Stimulated activated effector memory CD8-positive, alpha-beta T cell treated with anti-CD3 and anti-CD28 coated beads, Interleukin-12 subunit alpha, Interleukin-12 subunit beta, amount 100 ng/mL, for 72 hours (primary cell): ENCODE data around the gene CCDC8.
A peak's percentile ranks its signal among the peaks of the same experiment; 100 is the strongest.
"Not testable (repeated sequence)": the region's sequence is repeated elsewhere in the genome, so short reads cannot be mapped to it uniquely, and the experiment has no call there.

Experiments used
- ATAC-seq: fragments of 150-1000 bp; cut with Tn5 transposase; 2 replicates; pipeline ENCODE4 v1.10.0; 2021
- DNase-seq, 2 donors: peaks; one replicate each; pipeline ENCODE4 v3.0.0; 2021 to 2022; ENCODE audit warnings: low spot score in 2 of 2
- H3K27ac Mint-ChIP-seq: one replicate; pipeline ENCODE4 v1.8.0; 2022; ENCODE audit warnings: mild to moderate bottlenecking, mixed read lengths
- H3K36me3 Mint-ChIP-seq: one replicate; pipeline ENCODE4 v1.8.0; 2022; ENCODE audit warnings: mild to moderate bottlenecking, mixed read lengths
- H3K4me1 Mint-ChIP-seq: one replicate; pipeline ENCODE4 v1.8.0; 2022; ENCODE audit warnings: mixed read lengths
- H3K4me3 Mint-ChIP-seq: one replicate; pipeline ENCODE4 v1.8.0; 2022; ENCODE audit warnings: mild to moderate bottlenecking, mixed read lengths
- H3K9me3 Mint-ChIP-seq: one replicate; pipeline ENCODE4 v1.8.0; 2022; ENCODE audit warnings: mixed read lengths

CCDC8 gene

DNA sequence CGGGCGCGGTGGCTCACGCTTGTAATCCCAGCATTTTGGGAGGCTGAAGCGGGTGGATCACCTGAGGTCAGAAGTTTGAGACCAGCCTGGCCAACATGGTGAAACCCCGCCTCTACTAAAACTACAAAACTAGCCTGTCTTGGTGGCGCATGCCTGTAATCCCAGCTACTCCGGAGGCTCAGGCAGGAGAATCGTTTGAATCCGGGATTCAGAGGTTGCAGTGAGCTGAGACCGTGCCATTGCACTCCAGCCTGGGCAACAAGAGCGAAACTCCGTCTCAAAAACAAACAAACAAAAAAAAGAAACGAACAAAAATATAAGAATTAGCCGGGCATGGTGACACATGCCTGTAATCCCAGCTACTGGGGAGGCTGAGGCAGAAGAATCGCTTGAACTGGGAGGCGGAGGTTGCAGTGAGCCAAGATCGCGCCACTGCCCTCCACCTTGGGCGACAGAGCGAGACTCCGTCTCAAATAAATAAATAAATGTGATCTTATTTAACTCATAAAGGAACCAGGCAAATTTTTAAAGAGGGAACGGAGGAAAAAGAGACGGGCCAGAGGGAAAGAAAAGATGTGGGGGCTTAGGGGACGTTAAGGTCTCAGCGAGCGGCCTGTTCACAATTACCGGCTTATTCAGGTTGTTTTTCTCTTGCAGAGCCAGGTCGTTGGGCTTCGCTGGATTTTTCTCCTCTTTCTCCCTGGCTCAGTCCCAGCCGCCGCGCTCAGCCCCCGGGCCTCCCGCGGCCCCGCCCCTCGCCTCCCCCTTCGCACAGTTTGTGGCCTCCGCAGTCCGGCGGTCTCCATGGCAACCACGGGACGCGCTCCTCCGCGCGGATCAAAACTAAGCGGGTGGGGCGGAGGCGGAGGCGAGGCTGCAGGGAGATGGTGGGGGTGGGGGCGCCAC, 2.7 kb upstream of the CCDC8 start:
- peak; percentile 34 for ATAC-seq
- DNase-seq, result not testable (repeated sequence)

DNA sequence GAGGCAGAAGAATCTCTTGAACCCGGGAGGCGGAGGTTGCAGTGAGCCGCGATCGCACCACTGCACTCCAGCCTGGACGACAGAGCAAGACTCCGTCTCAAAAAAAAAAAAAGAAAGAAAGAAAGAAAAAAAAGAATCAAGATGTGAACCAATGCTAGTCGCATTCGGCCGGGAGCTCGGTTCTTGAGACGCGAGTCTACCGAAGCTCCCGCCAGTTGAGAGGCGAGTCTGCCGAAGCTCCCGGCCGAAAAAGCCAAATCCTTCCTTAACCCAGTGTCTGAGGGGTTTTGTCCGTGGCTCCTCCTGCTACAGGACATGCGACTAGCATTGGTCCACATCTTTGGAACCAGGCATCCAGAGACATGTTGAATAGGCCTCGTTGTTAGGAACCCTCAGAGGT, 1.5 kb upstream of the CCDC8 start:
- H3K27ac Mint-ChIP-seq, ATAC-seq, H3K36me3 Mint-ChIP-seq: not testable (repeated sequence)

More for the DNA sequence above, 2.7 kb upstream of the CCDC8 start:
- H3K36me3 Mint-ChIP-seq, H3K27ac Mint-ChIP-seq, H3K9me3 Mint-ChIP-seq, H3K4me3 Mint-ChIP-seq: not testable (repeated sequence)
- peaks cover 15% of the 10 kb centered on the region for H3K4me1 Mint-ChIP-seq

DNA sequence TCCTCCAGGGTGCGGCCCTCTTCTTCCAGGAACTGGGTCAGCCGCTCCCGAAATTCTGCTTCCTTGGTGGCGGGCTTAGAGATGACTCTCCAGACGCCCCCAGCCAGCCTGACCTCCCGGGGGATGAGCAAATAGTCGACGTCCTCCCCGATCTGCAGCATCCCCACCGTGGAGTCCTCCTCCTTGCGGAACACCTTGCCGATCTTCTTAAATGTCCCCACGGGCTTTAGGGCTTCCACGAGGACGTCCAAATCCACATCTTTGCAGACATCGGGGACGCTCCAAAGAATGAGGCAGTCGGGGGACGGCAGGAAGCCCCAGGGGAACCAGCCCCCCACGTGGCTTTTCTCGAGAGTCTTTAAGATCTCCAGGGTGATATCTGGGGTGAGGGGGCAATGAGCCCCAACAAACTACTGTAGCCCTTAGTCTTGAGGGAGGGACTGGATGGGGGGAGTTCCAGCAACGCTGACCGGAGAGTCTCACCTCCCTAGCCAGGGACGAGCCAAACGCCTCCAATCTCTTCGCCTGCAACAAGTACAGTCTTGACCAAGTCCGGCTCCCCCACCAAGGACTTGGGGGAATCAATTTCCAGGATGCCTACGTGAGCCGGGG, 608 bp downstream of the CCDC8 start:
- no peak for ATAC-seq
- Mint-ChIP-seq H3K4me3 (no peak overlapping the region), H3K4me1 (peaks cover 28% of the 10 kb centered on the region)

More for the DNA sequence above, 1.5 kb upstream of the CCDC8 start:
- H3K4me1 Mint-ChIP-seq, result peaks cover 15% of the 10 kb centered on the region
- not testable (repeated sequence) for H3K9me3 Mint-ChIP-seq, H3K4me3 Mint-ChIP-seq, DNase-seq

DNA sequence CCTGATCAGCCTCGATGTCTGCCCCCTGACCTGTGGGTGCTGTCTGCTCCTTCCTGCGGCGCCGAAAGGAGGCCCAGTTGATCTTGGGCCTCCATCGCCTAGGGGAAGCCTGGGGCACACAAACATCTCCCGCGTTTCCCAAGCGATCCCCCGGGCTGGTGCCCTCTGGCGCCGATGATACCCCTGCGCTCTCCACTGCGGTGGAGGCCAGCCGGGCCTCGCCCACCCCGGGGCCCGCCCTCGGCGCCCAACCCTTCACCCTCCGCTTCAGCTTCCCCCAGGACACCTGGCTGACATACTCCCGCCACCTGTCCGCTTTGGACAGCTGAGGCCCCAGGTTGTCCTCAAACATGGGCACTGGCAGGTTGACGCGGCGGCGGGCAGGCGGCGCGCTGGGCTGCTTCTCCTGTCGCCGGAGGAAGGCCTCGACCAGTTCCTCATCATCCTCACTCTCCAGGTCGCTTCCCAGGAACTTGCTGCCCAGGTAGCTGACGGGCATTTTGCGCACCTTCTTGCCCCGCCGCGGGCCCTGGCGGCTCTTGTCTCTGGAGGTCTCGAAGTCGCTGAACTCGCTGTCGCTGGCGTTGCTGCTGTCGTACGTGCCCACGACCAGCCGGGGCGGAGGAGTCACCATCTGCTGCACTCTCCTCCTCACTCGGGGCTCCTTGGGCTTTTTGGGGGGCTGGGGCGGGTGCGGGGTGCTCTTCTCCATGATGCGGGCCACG, 1.3 kb downstream of the CCDC8 start:
- ATAC-seq (no peak), DNase-seq (no peak)
- Mint-ChIP-seq H3K9me3 (no peaks in the 10 kb centered on the region), H3K4me1 (peaks cover 28% of the 10 kb centered on the region), H3K27ac (no peak overlapping the region), H3K36me3 (no peaks in the 10 kb centered on the region), H3K4me3 (no peak overlapping the region)

More for the DNA sequence above, 608 bp downstream of the CCDC8 start:
- no peaks in the 10 kb centered on the region for H3K36me3 Mint-ChIP-seq
- no peak overlapping the region for H3K27ac Mint-ChIP-seq
- no peaks in the 10 kb centered on the region for H3K9me3 Mint-ChIP-seq
- DNase-seq, result no peak

DNA sequence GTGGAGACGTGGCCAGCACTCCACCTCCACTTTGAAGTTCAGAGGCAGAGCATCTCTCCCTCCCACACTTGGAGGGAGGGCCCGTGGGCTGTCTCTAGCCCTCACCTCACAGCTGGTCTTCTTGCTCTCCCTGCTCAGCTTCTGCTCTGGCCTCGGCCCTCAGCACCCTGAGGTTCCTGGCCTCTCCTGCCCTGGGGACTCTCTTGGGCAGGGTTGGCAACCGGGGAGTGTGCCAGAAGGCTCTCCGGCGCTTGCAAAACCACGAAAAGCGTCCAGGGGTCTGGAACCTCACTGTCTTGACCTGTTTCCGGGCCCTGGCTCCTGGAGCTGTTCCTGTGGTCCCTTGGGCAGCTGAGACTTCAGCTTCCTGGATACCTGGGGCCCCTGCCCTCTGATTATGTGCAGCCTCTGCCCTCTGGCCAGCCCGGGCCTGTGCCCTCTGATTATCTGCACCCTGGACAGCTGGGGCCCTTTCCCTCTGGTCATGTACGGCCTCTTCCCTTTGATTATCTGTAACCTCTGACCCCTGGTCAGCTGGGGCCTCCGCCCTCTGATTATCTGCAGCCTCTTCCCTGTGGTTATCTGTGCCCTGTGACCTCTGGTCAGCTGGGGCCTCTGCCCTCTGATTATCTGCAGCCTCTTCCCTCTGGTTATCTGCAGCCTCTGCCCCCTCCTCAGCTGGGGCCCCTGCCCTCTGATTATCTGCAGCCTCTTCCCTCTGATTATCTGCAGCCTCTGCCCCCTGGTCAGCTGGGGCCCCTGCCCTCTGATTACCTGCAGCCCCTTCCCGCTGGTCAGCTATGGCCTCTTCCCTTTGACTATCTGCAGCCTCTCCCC, 2.1 kb downstream of the CCDC8 start:
- no peak for DNase-seq
- Mint-ChIP-seq H3K27ac (no peak overlapping the region), H3K36me3 (no peaks in the 10 kb centered on the region), H3K4me1 (peaks cover 28% of the 10 kb centered on the region), H3K4me3 (no peak overlapping the region), H3K9me3 (no peaks in the 10 kb centered on the region)
- ATAC-seq, result no peak

DNA sequence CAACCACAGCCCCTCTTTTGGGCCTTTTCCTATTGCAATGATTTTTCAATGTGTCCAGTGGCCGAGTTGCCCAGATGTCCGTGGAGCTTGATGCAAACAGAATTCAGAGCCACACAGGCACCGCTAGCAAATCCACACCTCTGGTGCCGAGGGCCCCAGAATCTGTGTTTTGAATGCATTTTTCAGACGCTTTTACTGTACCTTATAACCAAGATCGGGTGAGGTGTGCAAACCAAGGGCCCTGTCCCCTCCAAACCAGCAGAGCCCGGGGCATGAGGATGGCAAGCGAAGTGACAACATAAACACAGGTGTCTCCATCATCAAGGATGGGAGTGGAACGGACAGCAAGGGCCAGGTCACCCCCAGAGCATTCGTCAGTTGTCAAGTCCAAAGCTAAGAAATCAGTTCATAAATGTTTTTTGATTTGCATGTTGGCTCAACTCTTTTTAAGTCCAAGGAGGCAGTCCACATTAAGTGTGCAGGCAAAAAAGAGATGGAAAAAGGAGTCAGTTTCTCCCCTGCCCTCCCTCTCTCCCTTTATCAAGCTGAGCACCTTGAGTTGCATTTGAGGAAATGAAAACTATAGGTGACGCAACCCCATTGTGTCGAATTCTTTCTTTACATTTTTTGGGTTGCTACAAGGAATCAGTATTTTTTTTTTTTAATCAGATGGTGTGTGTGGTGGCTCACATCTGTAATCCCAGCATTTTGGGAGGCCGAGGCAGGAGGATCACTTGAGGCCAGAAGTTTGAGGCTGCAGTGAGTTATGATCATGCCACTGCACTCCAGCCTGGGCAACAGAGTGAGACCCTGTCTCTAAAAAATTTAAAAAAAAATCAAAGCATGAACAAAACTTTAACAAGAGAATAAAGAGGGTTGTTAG, 2.9 kb downstream of the CCDC8 start:
- peaks cover 28% of the 10 kb centered on the region for H3K4me1 Mint-ChIP-seq
- H3K27ac Mint-ChIP-seq, result no peak overlapping the region
- DNase-seq (no peak), ATAC-seq (no peak)
- no peaks in the 10 kb centered on the region for H3K36me3 Mint-ChIP-seq
- no peak overlapping the region for H3K4me3 Mint-ChIP-seq
- no peaks in the 10 kb centered on the region for H3K9me3 Mint-ChIP-seq

DNA sequence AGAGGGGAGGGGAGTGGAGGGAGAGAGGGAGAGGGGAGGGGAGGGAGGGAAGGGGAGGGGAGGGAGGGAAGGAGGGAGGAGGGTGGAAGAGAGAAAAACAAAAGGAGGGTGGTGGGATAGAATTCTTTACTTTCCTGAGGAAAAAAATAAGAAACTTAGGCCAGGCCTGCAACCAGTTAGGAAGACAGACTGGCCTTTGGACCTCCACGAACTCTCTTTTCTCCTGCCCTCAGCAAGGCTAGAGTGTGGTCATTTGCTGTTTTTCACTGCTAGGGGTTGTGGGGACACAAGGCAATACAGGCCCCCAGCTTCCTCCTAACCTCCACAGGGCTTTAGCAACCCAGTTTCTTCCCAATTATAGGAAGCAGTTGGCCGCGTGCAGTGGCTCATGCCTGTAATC, 4.2 kb downstream of the CCDC8 start:
- no peak for DNase-seq
- ATAC-seq, result no peak
- Mint-ChIP-seq H3K27ac (no peak overlapping the region), H3K4me1 (peaks cover 35% of the 10 kb centered on the region), H3K9me3 (no peaks in the 10 kb centered on the region), H3K4me3 (no peak overlapping the region), H3K36me3 (no peaks in the 10 kb centered on the region)

DNA sequence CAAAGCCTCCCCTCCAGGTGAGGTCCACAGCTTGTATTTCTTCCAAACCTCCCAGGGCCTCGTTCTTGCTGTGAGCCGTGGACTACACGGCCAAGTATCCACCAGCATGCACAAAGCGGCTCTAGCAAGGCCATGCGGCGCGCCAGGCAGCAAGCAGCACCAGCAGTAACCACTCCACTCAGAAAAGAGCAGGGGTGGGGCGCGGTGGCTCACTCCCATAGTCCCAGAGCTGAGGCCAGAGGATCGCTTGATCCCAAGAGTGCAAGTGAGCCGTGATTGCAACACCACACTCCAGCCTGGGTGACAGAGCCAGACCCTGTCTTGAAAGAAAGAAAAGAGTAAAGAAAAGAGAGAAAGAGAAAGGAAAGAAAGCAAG, 4.7 kb downstream of the CCDC8 start:
- DNase-seq, result no peak

DNA sequence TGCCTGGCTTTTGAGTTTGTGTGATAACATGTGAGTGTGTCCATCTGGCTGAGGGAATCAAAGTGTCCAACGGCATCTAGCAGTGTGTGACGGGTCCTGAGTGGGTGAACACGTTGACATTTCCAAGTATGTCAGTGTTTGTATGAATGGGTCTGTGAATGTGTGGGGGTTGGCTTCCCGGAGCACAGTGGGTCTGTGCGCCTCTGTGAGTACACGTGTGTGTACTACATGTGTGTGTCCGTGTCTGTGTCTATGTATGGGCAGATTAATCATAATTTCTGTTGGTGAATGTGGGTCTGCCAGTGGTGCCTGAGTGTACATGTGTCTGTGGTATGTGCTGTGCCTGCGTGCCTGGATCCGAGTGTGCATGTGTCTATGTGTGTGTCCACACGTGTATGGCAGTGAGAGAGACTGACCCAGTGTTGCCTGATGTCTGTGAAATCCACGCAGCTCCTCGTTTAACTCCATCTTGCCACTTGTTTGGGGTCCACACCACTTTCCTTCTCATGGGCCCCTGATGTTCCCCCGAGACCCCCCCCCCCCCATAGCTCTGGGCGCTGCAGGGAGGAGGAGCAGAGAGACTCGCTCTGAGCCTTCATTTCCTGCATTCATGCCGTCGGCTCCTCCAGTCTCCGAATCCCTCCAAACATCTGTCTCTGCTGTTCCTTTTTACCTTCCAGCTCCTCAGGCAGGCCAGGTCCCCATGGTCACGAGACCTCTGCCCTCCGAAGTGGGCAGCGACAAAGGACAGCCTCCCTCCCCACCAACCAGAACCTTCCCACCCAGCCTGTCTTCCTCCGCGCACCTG, 5.3 kb downstream of the CCDC8 start:
- H3K36me3 Mint-ChIP-seq, result no peaks in the 10 kb centered on the region
- no peaks in the 10 kb centered on the region for H3K9me3 Mint-ChIP-seq
- no peak for ATAC-seq
- H3K4me1 Mint-ChIP-seq, result peaks cover 42% of the 10 kb centered on the region
- H3K27ac Mint-ChIP-seq, result peak overlapping the region; percentile 30
- H3K4me3 Mint-ChIP-seq, result no peak overlapping the region
- no peak for DNase-seq

More for the DNA sequence above, 4.7 kb downstream of the CCDC8 start:
- H3K9me3 Mint-ChIP-seq, result no peaks in the 10 kb centered on the region
- ATAC-seq, result no peak
- no peak overlapping the region for H3K4me3 Mint-ChIP-seq
- H3K27ac Mint-ChIP-seq, result no peak overlapping the region
- H3K36me3 Mint-ChIP-seq, result no peaks in the 10 kb centered on the region
- H3K4me1 Mint-ChIP-seq, result peaks cover 40% of the 10 kb centered on the region

DNA sequence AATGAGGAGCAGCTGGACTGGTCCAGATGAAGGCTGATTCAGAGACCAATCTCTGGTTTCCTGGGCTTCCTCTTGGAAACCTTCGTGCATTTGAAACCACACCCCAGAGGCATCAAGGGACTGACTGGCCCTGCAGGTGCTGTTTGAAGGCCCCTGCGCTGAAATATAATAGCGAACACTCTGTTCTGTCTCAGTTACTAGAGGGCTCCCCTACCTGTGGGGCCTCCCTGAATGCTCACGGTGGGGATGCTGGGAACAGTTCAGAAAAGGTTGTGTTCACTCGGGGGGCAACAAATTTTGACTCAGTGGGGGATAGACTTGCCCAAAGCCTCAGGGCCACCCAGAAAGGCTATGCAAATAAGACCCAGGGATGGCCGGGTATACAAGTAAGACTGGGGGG, 6.4 kb downstream of the CCDC8 start:
- no peaks in the 10 kb centered on the region for H3K36me3 Mint-ChIP-seq
- no peak for ATAC-seq
- no peak for DNase-seq
- H3K27ac Mint-ChIP-seq, result no peak overlapping the region
- H3K4me1 Mint-ChIP-seq, result peaks cover 32% of the 10 kb centered on the region
- no peak overlapping the region for H3K4me3 Mint-ChIP-seq
- H3K9me3 Mint-ChIP-seq, result no peaks in the 10 kb centered on the region

DNA sequence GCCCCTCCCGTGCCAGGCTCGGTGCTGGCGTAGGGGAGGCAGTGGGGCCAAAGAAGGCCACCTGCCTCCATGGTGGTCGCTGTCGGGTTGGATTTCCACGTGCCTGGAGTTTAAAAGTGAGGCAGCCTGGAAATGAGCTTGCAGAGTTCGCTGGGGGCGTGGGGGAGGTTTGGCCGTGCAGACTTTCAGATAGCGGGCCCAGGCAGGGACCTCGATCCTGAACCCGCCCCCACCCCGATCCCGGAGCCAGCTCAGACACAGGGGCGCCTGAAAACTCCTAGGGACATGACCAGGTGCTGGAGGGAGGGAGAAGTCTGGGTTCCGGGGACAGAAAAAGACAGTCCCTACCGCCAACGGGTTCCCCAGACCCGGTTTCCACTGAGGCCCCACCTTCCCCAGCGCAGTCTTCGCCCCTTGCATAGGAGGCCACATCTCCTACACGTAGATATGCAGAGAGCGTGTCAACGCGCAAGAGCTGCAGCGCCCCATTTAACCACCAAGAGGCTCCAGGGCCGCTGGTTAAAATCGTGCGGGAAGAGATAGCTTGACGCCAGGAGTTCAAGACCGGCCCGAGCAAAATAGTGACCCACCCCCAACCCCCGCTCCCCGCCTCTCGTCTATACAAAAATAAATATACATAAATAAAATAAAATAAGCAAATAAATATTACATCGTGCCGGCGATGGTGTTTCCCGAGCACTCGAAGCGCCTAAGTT, 8.5 kb downstream of the CCDC8 start:
- H3K36me3 Mint-ChIP-seq, result no peaks in the 10 kb centered on the region
- no peaks in the 10 kb centered on the region for H3K9me3 Mint-ChIP-seq
- H3K4me1 Mint-ChIP-seq, result peaks cover 27% of the 10 kb centered on the region
- ATAC-seq, result peak; percentile 19
- no peak overlapping the region for H3K27ac Mint-ChIP-seq
- DNase-seq, result no peak
- peak overlapping the region; percentile 69 for H3K4me3 Mint-ChIP-seq

DNA sequence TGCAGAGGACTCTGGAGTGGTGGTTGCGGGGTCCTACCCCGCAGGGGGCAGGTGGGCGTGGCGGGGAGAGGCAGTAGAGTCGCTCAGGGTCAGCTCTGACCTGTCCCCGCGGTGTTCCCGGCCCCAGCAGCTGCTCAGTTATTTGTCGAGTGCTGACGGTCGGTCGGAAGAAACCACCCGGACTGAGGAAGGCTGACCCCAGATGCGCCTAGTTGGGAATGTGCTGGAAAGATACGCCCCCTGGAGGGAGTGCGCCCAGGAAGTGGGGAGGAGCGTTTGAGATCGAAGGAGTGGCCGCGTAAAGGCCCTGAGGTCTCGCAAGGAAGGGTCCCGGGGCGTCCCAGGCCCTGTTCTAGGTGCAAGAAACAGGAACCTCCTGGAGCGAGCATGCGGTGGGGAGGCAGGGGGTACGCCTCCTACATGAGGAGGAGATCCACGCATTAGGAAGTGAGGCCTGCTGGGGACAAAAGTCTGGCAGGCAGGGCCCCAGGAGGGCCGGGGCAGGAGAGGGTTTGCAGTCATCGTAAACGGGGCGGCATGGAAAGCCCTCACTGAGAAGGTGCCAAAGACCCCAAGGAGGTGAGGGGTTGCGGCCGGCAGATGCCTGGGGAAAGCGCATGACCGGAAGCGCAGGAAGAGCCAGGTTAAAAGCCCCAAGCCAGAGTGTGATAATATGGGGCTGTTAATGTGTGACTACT, 9.2 kb downstream of the CCDC8 start:
- ATAC-seq, result peak; percentile 25

More for the DNA sequence above, 9.2 kb downstream of the CCDC8 start:
- H3K36me3 Mint-ChIP-seq, result no peaks in the 10 kb centered on the region
- peak overlapping the region; percentile 69 for H3K4me3 Mint-ChIP-seq
- no peak for DNase-seq
- peaks cover 27% of the 10 kb centered on the region for H3K4me1 Mint-ChIP-seq
- H3K9me3 Mint-ChIP-seq, result no peaks in the 10 kb centered on the region
- H3K27ac Mint-ChIP-seq, result no peak overlapping the region
